NT2/D1 (cell line): ENCODE data around the gene TMPRSS13.

Source experiments
- DNase-seq: peaks from one replicate; pipeline ENCODE4 v3.0.0-alpha.2; 2011; ENCODE audit warnings: low read depth, low spot score
- H3K27me3 ChIP-seq: 2 replicates; pipeline ENCODE4 v1.6.0; 2011; ENCODE audit warnings: mild to moderate bottlenecking; ENCODE audit not compliant: insufficient read length, insufficient read depth
- H3K36me3 ChIP-seq: 2 replicates; pipeline ENCODE4 v1.6.1; 2011; ENCODE audit warnings: mild to moderate bottlenecking, low read length, mixed read lengths; ENCODE audit not compliant: insufficient read depth, insufficient read length
- H3K4me1 ChIP-seq: 2 replicates; pipeline ENCODE4 v1.5.1; 2011; ENCODE audit not compliant: insufficient read depth, insufficient read length
- H3K4me3 ChIP-seq: 2 replicates; pipeline ENCODE4 v1.5.1; 2011; ENCODE audit warnings: low read depth; ENCODE audit not compliant: insufficient read length
- H3K9ac ChIP-seq: 2 replicates; pipeline ENCODE4 v1.6.0; 2011; ENCODE audit warnings: low read depth; ENCODE audit not compliant: insufficient read length
- H3K9me3 ChIP-seq: 2 replicates; pipeline ENCODE4 v1.5.1; 2011; ENCODE audit warnings: mild to moderate bottlenecking, low read length; ENCODE audit not compliant: insufficient read depth
- SUZ12 ChIP-seq: IDR thresholded peaks from 2 replicates; pipeline ENCODE4 v1.6.1; 2011; ENCODE audit not compliant: insufficient read length, insufficient read depth; ENCODE audit errors: extremely low read depth
- YY1 ChIP-seq: IDR thresholded peaks from 2 replicates; pipeline ENCODE4 v1.6.1; 2011; ENCODE audit not compliant: insufficient read length, insufficient read depth
- ZNF274 ChIP-seq: IDR thresholded peaks from 2 replicates; pipeline ENCODE4 v1.6.1; 2011; ENCODE audit warnings: mild to moderate bottlenecking, low read depth, low read length

The TMPRSS13 gene

DNA sequence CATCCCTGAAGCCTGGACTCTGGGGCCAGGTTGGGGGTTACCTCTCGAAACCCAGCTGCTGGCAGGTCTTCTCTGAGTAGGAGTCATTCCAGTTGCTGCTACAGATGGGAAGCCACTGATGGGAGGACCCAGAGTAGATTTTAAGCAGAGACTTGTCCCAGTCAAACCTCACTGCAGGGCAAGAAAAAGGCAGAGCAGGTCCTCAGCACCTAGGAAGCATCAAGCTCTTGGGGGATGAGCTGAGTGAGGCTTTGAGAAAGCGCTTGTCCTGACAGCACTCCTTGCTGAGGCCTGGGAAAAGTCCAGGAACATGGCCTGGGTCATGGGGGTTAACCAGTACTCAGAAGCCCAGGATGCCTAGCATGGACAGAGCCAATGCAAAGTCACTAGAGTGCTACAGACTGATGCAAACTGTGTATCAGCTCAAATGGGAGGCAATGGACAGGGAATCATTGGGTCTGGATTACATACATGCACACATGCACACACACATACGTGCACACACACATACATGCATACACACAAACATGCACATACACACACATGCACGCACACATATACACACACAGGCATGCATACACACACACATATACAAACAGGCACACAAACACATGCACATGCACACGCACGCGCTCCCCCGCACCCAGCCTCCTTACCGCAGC is 15.3 kb downstream of the TMPRSS13 start:
- Histone ChIP-seq H3K27me3 (no peaks in the 10 kb centered on the region), H3K9me3 (no peaks in the 10 kb centered on the region), H3K36me3 (no peaks in the 10 kb centered on the region), H3K4me3 (no peak overlapping the region), H3K9ac (no peak overlapping the region), H3K4me1 (peaks cover 3% of the 10 kb centered on the region)
- DNase-seq, result no peak
- no peak for TF ChIP-seq YY1
- no peak for TF ChIP-seq SUZ12
- TF ChIP-seq ZNF274, result no peak

DNA sequence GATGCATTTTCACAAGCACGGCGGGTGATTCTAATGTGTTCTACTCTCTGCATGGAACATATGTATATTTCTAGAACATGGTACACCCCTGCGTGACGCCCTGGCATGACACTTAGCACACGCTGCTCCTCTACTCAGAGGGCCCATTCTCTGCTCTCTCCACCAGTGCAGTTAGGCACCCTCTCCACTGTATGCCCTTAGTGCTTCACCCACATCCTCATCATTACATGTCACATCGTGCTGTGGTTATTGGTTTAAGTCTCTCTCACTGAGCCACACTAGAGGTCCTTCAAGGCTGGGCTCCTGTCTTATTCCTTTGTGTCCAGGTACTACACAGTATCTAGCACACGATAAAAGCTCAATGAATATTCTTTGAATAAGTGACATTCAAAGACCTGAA is 16.7 kb downstream of the TMPRSS13 start:
- Histone ChIP-seq H3K9ac (no peak overlapping the region), H3K4me3 (no peak overlapping the region), H3K4me1 (peaks cover 3% of the 10 kb centered on the region), H3K27me3 (no peaks in the 10 kb centered on the region), H3K36me3 (no peaks in the 10 kb centered on the region), H3K9me3 (no peaks in the 10 kb centered on the region)
- DNase-seq, result no peak
- TF ChIP-seq SUZ12 (no peak), ZNF274 (no peak), YY1 (no peak)

DNA sequence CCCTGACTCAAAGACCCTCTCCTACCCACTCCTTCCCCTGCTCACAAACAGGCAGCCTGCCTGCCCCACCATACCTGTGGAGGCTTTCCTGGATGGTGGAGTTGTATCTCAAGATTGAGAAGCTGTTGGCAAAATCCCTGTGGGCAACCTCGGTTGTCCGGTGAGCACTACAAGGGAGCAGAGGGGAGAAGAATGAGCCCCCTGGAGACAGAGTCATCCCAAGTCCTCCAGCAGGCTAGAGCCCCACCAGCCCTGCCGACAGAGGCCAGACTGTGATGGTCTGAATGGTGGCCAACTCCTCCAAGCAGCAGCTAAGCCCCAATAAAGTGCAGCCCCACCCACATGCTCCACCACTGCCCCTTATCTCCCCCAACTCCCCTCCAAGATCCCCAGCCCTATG is 17.5 kb downstream of the TMPRSS13 start:
- peaks cover 3% of the 10 kb centered on the region for H3K4me1 ChIP-seq
- no peaks in the 10 kb centered on the region for H3K27me3 ChIP-seq
- H3K9ac ChIP-seq, result no peak overlapping the region
- no peaks in the 10 kb centered on the region for H3K36me3 ChIP-seq
- no peak overlapping the region for H3K4me3 ChIP-seq
- DNase-seq, result no peak
- TF ChIP-seq SUZ12, result no peak
- no peak for TF ChIP-seq YY1
- no peak for TF ChIP-seq ZNF274
- no peaks in the 10 kb centered on the region for H3K9me3 ChIP-seq

DNA sequence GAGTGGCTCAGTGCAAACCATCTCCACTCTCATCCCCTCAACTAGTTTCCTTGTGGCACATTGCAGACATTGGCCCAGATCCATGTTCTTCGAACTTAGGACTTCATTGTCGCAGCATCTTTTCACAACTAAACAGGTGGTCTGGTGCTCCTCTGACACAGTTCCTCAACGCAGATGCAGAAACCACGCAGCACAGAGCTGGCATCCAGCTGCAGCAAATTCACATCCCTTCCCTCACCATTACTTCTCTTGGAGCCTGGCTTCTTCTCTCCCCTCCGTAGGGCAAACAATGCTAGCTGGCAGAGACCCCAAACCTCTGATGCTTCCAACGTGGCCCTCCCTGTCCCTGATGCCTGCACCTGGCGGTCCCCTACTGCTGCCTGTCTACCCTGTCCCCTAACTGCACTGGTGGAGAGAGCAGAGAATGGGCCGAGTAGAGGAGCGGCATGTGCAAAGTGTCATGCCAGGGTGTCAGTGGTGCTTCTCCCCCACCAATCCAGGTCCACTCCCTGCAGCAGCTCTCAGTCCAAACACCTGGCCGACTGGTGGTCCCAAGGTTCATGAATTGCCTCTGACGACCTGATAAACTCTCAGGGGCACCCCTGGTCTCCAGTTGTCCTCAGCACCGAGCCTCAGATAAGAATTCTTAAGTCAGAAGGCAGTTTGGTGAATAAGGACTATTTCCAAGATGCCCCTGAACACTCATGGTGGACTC is 18.1 kb downstream of the TMPRSS13 start:
- no peak overlapping the region for H3K9ac ChIP-seq
- no peaks in the 10 kb centered on the region for H3K9me3 ChIP-seq
- peaks cover 3% of the 10 kb centered on the region for H3K4me1 ChIP-seq
- no peak for DNase-seq
- no peaks in the 10 kb centered on the region for H3K27me3 ChIP-seq
- no peaks in the 10 kb centered on the region for H3K36me3 ChIP-seq
- no peak overlapping the region for H3K4me3 ChIP-seq
- TF ChIP-seq YY1 (no peak), SUZ12 (no peak), ZNF274 (no peak)

DNA sequence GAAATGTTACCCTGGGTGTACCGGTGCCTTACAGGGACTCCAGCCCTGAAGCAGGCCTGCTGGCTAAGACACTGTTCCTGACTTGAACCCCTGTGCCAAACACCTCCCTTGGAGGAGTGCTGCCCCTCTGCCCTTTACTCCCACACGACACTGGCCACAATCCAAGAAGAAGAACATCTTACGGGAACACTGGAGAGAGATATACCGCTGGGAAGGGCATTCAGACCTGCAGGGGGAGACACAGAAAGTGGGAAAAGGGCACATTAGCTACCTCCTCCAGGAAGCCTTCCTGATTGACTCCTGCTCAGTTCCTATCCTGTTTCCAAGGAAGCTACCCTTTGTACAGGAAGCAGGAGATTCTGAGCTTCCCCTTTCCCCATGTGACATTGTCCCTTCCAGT is 18.7 kb downstream of the TMPRSS13 start:
- H3K4me3 ChIP-seq, result no peak overlapping the region
- H3K4me1 ChIP-seq, result peaks cover 3% of the 10 kb centered on the region
- no peak overlapping the region for H3K9ac ChIP-seq
- DNase-seq, result no peak
- no peaks in the 10 kb centered on the region for H3K36me3 ChIP-seq
- no peak for TF ChIP-seq ZNF274
- TF ChIP-seq SUZ12, result no peak
- TF ChIP-seq YY1, result no peak
- no peaks in the 10 kb centered on the region for H3K9me3 ChIP-seq
- no peaks in the 10 kb centered on the region for H3K27me3 ChIP-seq

DNA sequence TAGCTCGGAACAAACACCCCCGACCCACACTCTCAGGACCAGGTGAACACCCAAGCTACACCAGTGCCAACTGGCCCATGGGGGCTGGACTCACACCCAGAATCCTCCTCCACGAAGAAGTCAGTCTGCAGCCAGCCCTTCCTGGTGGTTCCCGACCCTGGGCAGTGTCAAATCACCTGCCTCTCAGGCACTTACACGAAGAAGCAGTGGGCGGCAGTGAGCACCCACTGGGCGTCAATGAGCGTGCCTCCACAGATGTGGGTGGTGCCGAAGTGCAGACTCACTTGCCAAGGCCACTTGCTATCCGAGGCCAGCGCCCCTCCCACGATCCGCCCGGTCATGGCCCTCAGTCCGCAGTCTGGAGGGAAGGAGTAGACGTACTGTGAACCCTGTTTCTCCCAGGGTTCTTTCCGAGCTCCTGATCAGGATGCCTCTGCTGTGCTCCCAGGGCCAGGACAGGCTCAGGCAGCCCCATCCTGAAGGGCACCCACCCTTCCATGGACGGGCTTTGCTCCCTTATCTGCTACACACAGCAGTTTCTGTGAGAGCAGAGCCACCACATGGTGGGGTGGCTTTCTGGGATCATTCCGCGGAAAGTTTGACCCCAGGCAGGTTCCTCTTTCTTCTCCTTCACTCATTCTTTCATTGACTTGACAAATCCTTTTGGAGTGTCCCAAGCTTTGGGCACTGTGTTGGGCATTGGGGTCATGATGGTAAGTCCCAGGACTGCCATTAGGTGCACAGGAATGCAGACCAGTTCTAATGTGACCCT is 19.4 kb downstream of the TMPRSS13 start:
- Histone ChIP-seq H3K9me3 (no peaks in the 10 kb centered on the region), H3K9ac (no peak overlapping the region), H3K36me3 (no peaks in the 10 kb centered on the region), H3K4me3 (no peak overlapping the region), H3K27me3 (no peaks in the 10 kb centered on the region), H3K4me1 (peaks cover 3% of the 10 kb centered on the region)
- TF ChIP-seq YY1 (no peak), SUZ12 (no peak), ZNF274 (no peak)
- DNase-seq, result no peak

DNA sequence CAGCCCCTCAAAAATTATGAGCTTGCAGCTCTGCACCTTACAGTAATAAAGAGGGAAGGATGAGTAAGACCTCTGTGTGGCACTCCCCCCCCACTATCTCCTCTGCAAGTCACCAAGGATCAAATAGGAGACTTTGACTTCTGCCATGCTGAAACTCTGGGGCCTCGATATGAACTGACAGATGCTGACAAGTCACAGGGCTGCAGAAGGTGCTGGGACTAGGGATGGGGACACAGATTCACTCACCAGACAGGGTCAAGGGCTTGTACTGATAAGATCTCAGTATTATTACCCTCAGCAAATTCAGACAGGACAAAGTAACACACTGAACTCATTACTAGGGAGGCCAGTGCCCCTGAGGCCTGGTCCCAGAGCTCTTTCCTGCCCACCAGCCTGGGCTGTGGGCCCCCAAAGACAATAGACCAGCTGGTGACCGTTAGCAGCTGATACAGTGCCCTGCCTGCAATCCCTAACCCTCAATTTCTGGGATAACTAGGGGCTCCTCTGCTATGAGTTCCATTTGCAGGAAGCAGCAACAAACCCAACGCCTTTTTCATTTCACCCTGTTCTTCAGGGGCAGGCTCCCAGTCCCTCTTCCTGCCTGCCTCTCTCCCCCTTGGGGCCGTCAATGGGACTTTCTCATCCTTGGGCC is 20.1 kb downstream of the TMPRSS13 start:
- H3K4me3 ChIP-seq, result no peak overlapping the region
- H3K9ac ChIP-seq, result no peak overlapping the region
- H3K9me3 ChIP-seq, result no peaks in the 10 kb centered on the region
- no peak for TF ChIP-seq SUZ12
- TF ChIP-seq ZNF274, result no peak
- TF ChIP-seq YY1, result no peak
- H3K4me1 ChIP-seq, result peaks cover 1% of the 10 kb centered on the region
- no peak for DNase-seq
- no peaks in the 10 kb centered on the region for H3K36me3 ChIP-seq
- H3K27me3 ChIP-seq, result no peaks in the 10 kb centered on the region
